Measurements from ENCODE around the gene GFOD1. TPM values are rescaled to one million over a fixed set of nuclear protein-coding genes. Genes with fewer than 3 reads are reported as not detected.
A peak's percentile ranks its signal among the peaks of the same experiment; 100 is the strongest.

Gene GFOD1
- polyA plus RNA-seq, 1 of the 3 experiments (the other 2 are of a cell fraction), result 1.6 TPM

GRCh38 chr6:13485303-13485702 lies 2.1 kb downstream of the GFOD1 start:
- Histone ChIP-seq H3K27me3 (ENCODE audit: insufficient read depth) (no peaks in the 10 kb centered on the region), H3F3A (replicated peaks; ENCODE audit: insufficient read depth) (no peaks in the 10 kb centered on the region), H3K9me2 (no peaks in the 10 kb centered on the region), H3K9me3 (no peaks in the 10 kb centered on the region), H3K9ac (no peak overlapping the region; the same call in 1 of the 2 replicates), H2AFZ (ENCODE audit: low read depth) (peak overlapping the region; percentile 7; the same call in 1 of the 2 replicates), H3K79me2 (ENCODE audit: insufficient read depth) (peaks cover 15% of the 10 kb centered on the region; the same call in 1 of the 2 replicates), H3K4me1 (ENCODE audit: control insufficient read depth in 1 of 2, insufficient read depth in 2 of 2, low read depth in 1 of 2, low read length in 1 of 2) (peaks cover 3 to 14% of the 10 kb centered on the region in 2 experiments; a peak in 3 of 4 replicates), H3K27ac (ENCODE audit: low read depth in 2 of 2, low read length in 1 of 2) (no peak overlapping the region), H3K4me3 (ENCODE audit: low read depth in 2 of 2, low read length in 1 of 2) (peak overlapping the region; percentile 78 to 83; a peak in 3 of 4 replicates), H3K36me3 (replicated peaks in 1 of 2; ENCODE audit: control insufficient read depth in 1 of 2, insufficient read depth in 2 of 2, low read length in 1 of 2) (no peaks in the 10 kb centered on the region), H4K20me1 (ENCODE audit: insufficient read depth) (no peaks in the 10 kb centered on the region), H3K4me2 (peak overlapping the region; percentile 93)
- DNase-seq, result no peak
- ChIA-PET CTCF (interaction anchor here (1.4 kb wide), 1 partner anchor 153 kb away, joined by 5 read pairs; no protein-coding TSS in a partner anchor), POLR2A (no interaction called here)
- TF ChIP-seq JUND (IDR thresholded peaks at IDR 0.05) (no peak), POLR2AphosphoS5 (IDR thresholded peaks at IDR 0.05; ENCODE audit: low read depth, low read length) (no peak), ELF1 (IDR thresholded peaks at IDR 0.05) (no peak), YY1 (IDR thresholded peaks at IDR 0.05; ENCODE audit: low read depth) (no peak), RFX5 (IDR thresholded peaks at IDR 0.05; ENCODE audit: low read length) (no peak), FOXM1 (IDR thresholded peaks at IDR 0.05; ENCODE audit: low read depth) (no peak)
- TF ChIP-seq, protein P1, sequence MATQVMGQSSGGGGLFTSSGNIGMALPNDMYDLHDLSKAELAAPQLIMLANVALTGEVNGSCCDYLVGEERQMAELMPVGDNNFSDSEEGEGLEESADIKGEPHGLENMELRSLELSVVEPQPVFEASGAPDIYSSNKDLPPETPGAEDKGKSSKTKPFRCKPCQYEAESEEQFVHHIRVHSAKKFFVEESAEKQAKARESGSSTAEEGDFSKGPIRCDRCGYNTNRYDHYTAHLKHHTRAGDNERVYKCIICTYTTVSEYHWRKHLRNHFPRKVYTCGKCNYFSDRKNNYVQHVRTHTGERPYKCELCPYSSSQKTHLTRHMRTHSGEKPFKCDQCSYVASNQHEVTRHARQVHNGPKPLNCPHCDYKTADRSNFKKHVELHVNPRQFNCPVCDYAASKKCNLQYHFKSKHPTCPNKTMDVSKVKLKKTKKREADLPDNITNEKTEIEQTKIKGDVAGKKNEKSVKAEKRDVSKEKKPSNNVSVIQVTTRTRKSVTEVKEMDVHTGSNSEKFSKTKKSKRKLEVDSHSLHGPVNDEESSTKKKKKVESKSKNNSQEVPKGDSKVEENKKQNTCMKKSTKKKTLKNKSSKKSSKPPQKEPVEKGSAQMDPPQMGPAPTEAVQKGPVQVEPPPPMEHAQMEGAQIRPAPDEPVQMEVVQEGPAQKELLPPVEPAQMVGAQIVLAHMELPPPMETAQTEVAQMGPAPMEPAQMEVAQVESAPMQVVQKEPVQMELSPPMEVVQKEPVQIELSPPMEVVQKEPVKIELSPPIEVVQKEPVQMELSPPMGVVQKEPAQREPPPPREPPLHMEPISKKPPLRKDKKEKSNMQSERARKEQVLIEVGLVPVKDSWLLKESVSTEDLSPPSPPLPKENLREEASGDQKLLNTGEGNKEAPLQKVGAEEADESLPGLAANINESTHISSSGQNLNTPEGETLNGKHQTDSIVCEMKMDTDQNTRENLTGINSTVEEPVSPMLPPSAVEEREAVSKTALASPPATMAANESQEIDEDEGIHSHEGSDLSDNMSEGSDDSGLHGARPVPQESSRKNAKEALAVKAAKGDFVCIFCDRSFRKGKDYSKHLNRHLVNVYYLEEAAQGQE (IDR thresholded peaks at IDR 0.05; ENCODE audit: low read depth, low read length), result no peak
- 90% methylated on average over 4 of the region's 4 CpGs for WGBS (ENCODE audit: low lambda C conversion rate)

DNA sequence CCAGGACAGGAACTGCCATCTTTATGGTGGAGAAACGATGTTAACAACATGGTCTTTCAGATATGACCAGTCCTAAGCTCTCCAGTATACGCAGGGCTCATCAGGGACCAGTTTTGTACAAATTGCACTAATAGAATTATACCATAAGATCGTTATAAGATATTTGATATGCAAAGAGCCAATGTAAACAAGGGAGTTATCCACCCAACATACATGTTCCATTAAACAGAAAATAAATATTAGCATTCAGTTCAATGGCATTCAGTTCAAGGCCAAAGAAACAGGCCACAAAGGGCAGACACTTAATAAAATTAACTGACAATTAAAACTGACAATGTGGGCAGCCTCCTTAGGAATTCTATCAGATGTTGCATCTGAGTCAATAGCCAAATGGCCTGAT lies 2.6 kb downstream of the GFOD1 start:
- Histone ChIP-seq H3K9ac (no peak overlapping the region), H3K79me2 (ENCODE audit: insufficient read depth) (peaks cover 15% of the 10 kb centered on the region; the same call in 1 of the 2 replicates)

More for the DNA sequence above, 2.6 kb downstream of the GFOD1 start:
- Histone ChIP-seq H3K4me2 (peak overlapping the region; percentile 93; the same call in 1 of the 2 replicates), H3K9me2 (no peaks in the 10 kb centered on the region), H3K4me3 (ENCODE audit: low read depth in 2 of 2, low read length in 1 of 2) (no peak overlapping the region), H3K9me3 (no peaks in the 10 kb centered on the region), H3K27me3 (ENCODE audit: insufficient read depth) (no peaks in the 10 kb centered on the region), H2AFZ (ENCODE audit: low read depth) (no peak overlapping the region), H3K36me3 (replicated peaks in 1 of 2; ENCODE audit: control insufficient read depth in 1 of 2, insufficient read depth in 2 of 2, low read length in 1 of 2) (no peaks in the 10 kb centered on the region), H4K20me1 (ENCODE audit: insufficient read depth) (no peaks in the 10 kb centered on the region), H3K4me1 (ENCODE audit: control insufficient read depth in 1 of 2, insufficient read depth in 2 of 2, low read depth in 1 of 2, low read length in 1 of 2) (peaks cover 3 to 14% of the 10 kb centered on the region in 2 experiments; a peak in 3 of 4 replicates), H3F3A (replicated peaks; ENCODE audit: insufficient read depth) (no peaks in the 10 kb centered on the region), H3K27ac (ENCODE audit: low read depth in 2 of 2, low read length in 1 of 2) (no peak overlapping the region)
- TF ChIP-seq TCF12 (IDR thresholded peaks at IDR 0.05) (no peak), TAF1 (IDR thresholded peaks at IDR 0.05; ENCODE audit: borderline replicate concordance, low read depth, low read length) (no peak), TEAD4 (IDR thresholded peaks at IDR 0.05; ENCODE audit: borderline replicate concordance, insufficient read depth) (no peak), NFIC (IDR thresholded peaks at IDR 0.05; ENCODE audit: borderline replicate concordance) (no peak), FOXM1 (IDR thresholded peaks at IDR 0.05; ENCODE audit: low read depth) (no peak), CTCF (IDR thresholded peaks at IDR 0.05) (no peak), RFX5 (IDR thresholded peaks at IDR 0.05; ENCODE audit: low read length) (no peak), MXI1 (IDR thresholded peaks at IDR 0.05; ENCODE audit: low read depth, low read length) (no peak), USF2 (IDR thresholded peaks at IDR 0.05; ENCODE audit: borderline replicate concordance, low read depth, low read length) (no peak), FOSL2 (IDR thresholded peaks at IDR 0.05; ENCODE audit: borderline replicate concordance, low read depth) (no peak)
- TF ChIP-seq, protein P2, sequence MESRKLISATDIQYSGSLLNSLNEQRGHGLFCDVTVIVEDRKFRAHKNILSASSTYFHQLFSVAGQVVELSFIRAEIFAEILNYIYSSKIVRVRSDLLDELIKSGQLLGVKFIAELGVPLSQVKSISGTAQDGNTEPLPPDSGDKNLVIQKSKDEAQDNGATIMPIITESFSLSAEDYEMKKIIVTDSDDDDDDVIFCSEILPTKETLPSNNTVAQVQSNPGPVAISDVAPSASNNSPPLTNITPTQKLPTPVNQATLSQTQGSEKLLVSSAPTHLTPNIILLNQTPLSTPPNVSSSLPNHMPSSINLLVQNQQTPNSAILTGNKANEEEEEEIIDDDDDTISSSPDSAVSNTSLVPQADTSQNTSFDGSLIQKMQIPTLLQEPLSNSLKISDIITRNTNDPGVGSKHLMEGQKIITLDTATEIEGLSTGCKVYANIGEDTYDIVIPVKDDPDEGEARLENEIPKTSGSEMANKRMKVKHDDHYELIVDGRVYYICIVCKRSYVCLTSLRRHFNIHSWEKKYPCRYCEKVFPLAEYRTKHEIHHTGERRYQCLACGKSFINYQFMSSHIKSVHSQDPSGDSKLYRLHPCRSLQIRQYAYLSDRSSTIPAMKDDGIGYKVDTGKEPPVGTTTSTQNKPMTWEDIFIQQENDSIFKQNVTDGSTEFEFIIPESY (IDR thresholded peaks at IDR 0.05; ENCODE audit: borderline replicate concordance, low read depth), result no peak
- WGBS (ENCODE audit: low lambda C conversion rate), result 85% methylated on average over 3 of the region's 3 CpGs
- ChIA-PET POLR2A (no interaction called here), CTCF (interaction anchor here (1.3 to 1.4 kb wide), 2 partner anchors 32 to 153 kb away, joined by 3 to 5 read pairs; no protein-coding TSS in a partner anchor)
- no peak for DNase-seq
